WTC11 (cell line): Measurements from ENCODE around the gene RHBDL2. TPM values are rescaled to one million over a fixed set of nuclear protein-coding genes. Genes with fewer than 3 reads are reported as not detected.
A peak's percentile ranks its signal among the peaks of the same experiment; 100 is the strongest.

Experiments used
- ATAC-seq: fragments of 200-7000 bp; cut with Tn5 transposase; 2 replicates; pipeline ENCODE4 v1.10.0; 2021; ENCODE audit warnings: mild to moderate bottlenecking, moderate library complexity
- CTCF ChIA-PET: fragments of 300-600 bp; sonication (Branson Sonifier 250); formaldehyde crosslinking; loops from one replicate; lab custom pipeline; 2021; ENCODE audit warnings: antibody characterized with exemption; lab: Charles Lee
- POLR2A ChIA-PET: fragments of 350-600 bp; sonication (Branson Sonifier 250); formaldehyde crosslinking; loops from one replicate; lab custom pipeline; 2021; ENCODE audit warnings: antibody characterized with exemption; lab: Charles Lee
- DNase-seq: peaks from one replicate; pipeline ENCODE4 v3.0.0; 2021; ENCODE audit warnings: low spot score
- H3K27ac Mint-ChIP-seq: 2 replicates; pipeline ENCODE4 v1.8.0; 2021; ENCODE audit warnings: mixed read lengths
- H3K27me3 Mint-ChIP-seq: 2 replicates; pipeline ENCODE4 v1.8.0; 2021; ENCODE audit warnings: low read depth, mild to moderate bottlenecking, moderate library complexity, mixed read lengths
- H3K36me3 Mint-ChIP-seq: 2 replicates; pipeline ENCODE4 v1.8.0; 2021; ENCODE audit warnings: mixed read lengths
- H3K4me1 Mint-ChIP-seq: 2 replicates; pipeline ENCODE4 v1.8.0; 2022; ENCODE audit warnings: mixed read lengths
- H3K4me3 Mint-ChIP-seq: 2 replicates; pipeline ENCODE4 v1.8.0; 2021; ENCODE audit warnings: mild to moderate bottlenecking, moderate library complexity, mixed read lengths
- H3K9me3 Mint-ChIP-seq: 2 replicates; pipeline ENCODE4 v1.8.0; 2021; ENCODE audit warnings: mixed read lengths
- CREB1 ChIP-seq: sonication (generic); formaldehyde crosslinking; IDR thresholded peaks from 2 replicates; pipeline ENCODE4 v1.8.0; 2023; ENCODE audit warnings: mild to moderate bottlenecking, missing genetic modification reagents
- ESRRA ChIP-seq: sonication (generic); formaldehyde crosslinking; IDR thresholded peaks from 2 replicates; pipeline ENCODE4 v1.8.1; 2022; ENCODE audit warnings: mild to moderate bottlenecking, missing genetic modification reagents, borderline replicate concordance
- GABPB1 ChIP-seq: sonication (generic); formaldehyde crosslinking; IDR thresholded peaks from 2 replicates; pipeline ENCODE4 v1.8.1; 2023; ENCODE audit warnings: mild to moderate bottlenecking, missing genetic modification reagents
- GRHL2 ChIP-seq: fragments of 250-450 bp; sonication (Bioruptor Pico); IDR thresholded peaks from 2 replicates; pipeline ENCODE4 v1.8.0; 2022; ENCODE audit warnings: mild to moderate bottlenecking, moderate library complexity; ENCODE audit not compliant: insufficient replicate concordance, severe bottlenecking
- NFATC4 ChIP-seq: fragments of 250-450 bp; sonication (Bioruptor Pico); IDR thresholded peaks from 2 replicates; pipeline ENCODE4 v1.9.0; 2021; ENCODE audit warnings: mild to moderate bottlenecking
- NR3C1 ChIP-seq: sonication (generic); formaldehyde crosslinking; conservative IDR thresholded peaks from 2 replicates; pipeline ENCODE4 v1.8.1; 2023; ENCODE audit warnings: low read depth, mild to moderate bottlenecking, missing genetic modification reagents
- TCF7 ChIP-seq: sonication (generic); formaldehyde crosslinking; IDR thresholded peaks from 2 replicates; pipeline ENCODE4 v1.8.0; 2022; ENCODE audit warnings: mild to moderate bottlenecking, low read depth, missing genetic modification reagents, moderate library complexity
- ZBTB21 ChIP-seq: sonication (generic); formaldehyde crosslinking; IDR thresholded peaks from 2 replicates; pipeline ENCODE4 v1.8.1; 2023; ENCODE audit warnings: mild to moderate bottlenecking, missing genetic modification reagents, borderline replicate concordance
- ZNF138 ChIP-seq: sonication (generic); formaldehyde crosslinking; conservative IDR thresholded peaks from 2 replicates; pipeline ENCODE4 v1.8.1; 2022; ENCODE audit warnings: mild to moderate bottlenecking, moderate library complexity, missing genetic modification reagents
- ZNF317 ChIP-seq: sonication (generic); formaldehyde crosslinking; IDR thresholded peaks from 2 replicates; pipeline ENCODE4 v1.8.1; 2023; ENCODE audit warnings: low read depth, mild to moderate bottlenecking, moderate library complexity, missing genetic modification reagents, borderline replicate concordance
- total RNA-seq: library from RNA; stranded (reverse); gene quantifications from 3 replicates; pipeline ENCODE4 v1.2.3, GENCODE V29; 2021
- TF ChIP-seq, protein P1 (sequence below): sonication (generic); formaldehyde crosslinking; IDR thresholded peaks from 2 replicates; pipeline ENCODE4 v1.8.1; 2022; ENCODE audit warnings: low read depth, mild to moderate bottlenecking, moderate library complexity, missing genetic modification reagents, borderline replicate concordance
- TF ChIP-seq, protein P2 (sequence below): sonication (generic); formaldehyde crosslinking; IDR thresholded peaks from 2 replicates; pipeline ENCODE4 v1.8.1; 2022; ENCODE audit warnings: mild to moderate bottlenecking, moderate library complexity, missing genetic modification reagents
- TF ChIP-seq, protein P3 (sequence below): fragments of 250-450 bp; sonication (Bioruptor Pico); IDR thresholded peaks from 2 replicates; pipeline ENCODE4 v2.1.2; 2022; ENCODE audit warnings: mild to moderate bottlenecking, moderate library complexity
- TF ChIP-seq, protein P4 (sequence below): fragments of 250-450 bp; sonication (Bioruptor Pico); IDR thresholded peaks from 2 replicates; pipeline ENCODE4 v1.9.0; 2021; ENCODE audit warnings: mild to moderate bottlenecking
- TF ChIP-seq, protein P5 (sequence below): fragments of 200-600 bp; IDR thresholded peaks from 2 replicates; pipeline ENCODE4 v1.8.0; 2022; ENCODE audit warnings: antibody characterized with exemption
- TF ChIP-seq, protein P6 (sequence below): fragments of 250-450 bp; sonication (Bioruptor Pico); IDR thresholded peaks from 2 replicates; pipeline ENCODE4 v1.9.0; 2021; ENCODE audit warnings: mild to moderate bottlenecking
- TF ChIP-seq, protein P7 (sequence below): sonication (generic); formaldehyde crosslinking; IDR thresholded peaks from 2 replicates; pipeline ENCODE4 v1.8.0; 2022; ENCODE audit warnings: missing genetic modification reagents

RHBDL2 gene
- total RNA-seq, 1 experiment from 2014 or later: 0.26 TPM

DNA sequence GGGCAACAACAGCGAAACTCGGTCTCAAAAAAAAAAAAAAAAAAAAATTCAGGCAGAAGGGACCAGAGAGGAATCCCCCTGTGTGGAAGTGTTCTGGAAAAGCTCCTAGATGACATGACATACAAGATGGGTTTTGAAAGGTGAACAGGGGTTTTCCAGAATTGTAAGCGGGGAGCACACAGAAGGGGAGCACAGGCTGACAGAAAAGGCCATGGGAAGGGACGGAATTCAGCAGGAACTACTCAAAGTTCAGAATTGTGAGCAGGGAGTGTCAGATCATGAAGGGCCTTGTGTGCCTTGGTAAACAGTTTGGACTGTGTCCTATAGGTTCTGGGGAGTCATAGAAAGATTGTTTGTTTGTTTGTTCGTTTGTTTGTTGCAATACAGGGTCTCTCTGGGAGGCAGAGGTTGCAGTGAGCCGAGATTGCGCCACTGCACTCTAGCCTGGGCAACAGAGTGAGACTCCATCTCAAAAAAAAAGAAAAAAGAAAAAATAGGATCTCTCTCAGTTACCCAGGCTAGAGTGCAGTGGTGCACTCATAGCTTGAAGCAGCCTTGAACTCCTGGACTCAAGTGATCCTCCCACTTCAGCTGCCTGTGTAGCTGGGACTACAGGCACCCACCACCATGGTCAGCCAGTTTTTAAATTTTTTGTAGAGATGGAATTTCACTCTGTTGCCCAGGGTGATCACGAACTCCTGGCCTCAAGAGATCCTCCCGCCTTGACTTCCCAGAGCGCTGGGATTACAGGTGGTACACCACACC, 1.2 kb upstream of the RHBDL2 start (continued):
- TF ChIP-seq, protein P1, sequence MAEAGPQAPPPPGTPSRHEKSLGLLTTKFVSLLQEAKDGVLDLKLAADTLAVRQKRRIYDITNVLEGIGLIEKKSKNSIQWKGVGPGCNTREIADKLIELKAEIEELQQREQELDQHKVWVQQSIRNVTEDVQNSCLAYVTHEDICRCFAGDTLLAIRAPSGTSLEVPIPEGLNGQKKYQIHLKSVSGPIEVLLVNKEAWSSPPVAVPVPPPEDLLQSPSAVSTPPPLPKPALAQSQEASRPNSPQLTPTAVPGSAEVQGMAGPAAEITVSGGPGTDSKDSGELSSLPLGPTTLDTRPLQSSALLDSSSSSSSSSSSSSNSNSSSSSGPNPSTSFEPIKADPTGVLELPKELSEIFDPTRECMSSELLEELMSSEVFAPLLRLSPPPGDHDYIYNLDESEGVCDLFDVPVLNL (CRISPR knock-in tag): no peak
- TF ChIP-seq, protein P2, sequence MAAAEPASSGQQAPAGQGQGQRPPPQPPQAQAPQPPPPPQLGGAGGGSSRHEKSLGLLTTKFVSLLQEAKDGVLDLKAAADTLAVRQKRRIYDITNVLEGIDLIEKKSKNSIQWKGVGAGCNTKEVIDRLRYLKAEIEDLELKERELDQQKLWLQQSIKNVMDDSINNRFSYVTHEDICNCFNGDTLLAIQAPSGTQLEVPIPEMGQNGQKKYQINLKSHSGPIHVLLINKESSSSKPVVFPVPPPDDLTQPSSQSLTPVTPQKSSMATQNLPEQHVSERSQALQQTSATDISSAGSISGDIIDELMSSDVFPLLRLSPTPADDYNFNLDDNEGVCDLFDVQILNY (CRISPR knock-in tag): no peak
- TF ChIP-seq, protein P3, sequence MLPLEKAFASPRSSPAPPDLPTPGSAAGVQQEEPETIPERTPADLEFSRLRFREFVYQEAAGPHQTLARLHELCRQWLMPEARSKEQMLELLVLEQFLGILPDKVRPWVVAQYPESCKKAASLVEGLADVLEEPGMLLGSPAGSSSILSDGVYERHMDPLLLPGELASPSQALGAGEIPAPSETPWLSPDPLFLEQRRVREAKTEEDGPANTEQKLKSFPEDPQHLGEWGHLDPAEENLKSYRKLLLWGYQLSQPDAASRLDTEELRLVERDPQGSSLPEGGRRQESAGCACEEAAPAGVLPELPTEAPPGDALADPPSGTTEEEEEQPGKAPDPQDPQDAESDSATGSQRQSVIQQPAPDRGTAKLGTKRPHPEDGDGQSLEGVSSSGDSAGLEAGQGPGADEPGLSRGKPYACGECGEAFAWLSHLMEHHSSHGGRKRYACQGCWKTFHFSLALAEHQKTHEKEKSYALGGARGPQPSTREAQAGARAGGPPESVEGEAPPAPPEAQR: no peak
- TF ChIP-seq NFATC4 (CRISPR knock-in tag) (no peak), ZBTB21 (CRISPR knock-in tag) (no peak), ZNF317 (CRISPR knock-in tag) (no peak)
- TF ChIP-seq, protein P4, sequence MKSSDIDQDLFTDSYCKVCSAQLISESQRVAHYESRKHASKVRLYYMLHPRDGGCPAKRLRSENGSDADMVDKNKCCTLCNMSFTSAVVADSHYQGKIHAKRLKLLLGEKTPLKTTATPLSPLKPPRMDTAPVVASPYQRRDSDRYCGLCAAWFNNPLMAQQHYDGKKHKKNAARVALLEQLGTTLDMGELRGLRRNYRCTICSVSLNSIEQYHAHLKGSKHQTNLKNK: no peak
- TF ChIP-seq, protein P5, sequence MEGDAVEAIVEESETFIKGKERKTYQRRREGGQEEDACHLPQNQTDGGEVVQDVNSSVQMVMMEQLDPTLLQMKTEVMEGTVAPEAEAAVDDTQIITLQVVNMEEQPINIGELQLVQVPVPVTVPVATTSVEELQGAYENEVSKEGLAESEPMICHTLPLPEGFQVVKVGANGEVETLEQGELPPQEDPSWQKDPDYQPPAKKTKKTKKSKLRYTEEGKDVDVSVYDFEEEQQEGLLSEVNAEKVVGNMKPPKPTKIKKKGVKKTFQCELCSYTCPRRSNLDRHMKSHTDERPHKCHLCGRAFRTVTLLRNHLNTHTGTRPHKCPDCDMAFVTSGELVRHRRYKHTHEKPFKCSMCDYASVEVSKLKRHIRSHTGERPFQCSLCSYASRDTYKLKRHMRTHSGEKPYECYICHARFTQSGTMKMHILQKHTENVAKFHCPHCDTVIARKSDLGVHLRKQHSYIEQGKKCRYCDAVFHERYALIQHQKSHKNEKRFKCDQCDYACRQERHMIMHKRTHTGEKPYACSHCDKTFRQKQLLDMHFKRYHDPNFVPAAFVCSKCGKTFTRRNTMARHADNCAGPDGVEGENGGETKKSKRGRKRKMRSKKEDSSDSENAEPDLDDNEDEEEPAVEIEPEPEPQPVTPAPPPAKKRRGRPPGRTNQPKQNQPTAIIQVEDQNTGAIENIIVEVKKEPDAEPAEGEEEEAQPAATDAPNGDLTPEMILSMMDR: no peak
- TF ChIP-seq, protein P6, sequence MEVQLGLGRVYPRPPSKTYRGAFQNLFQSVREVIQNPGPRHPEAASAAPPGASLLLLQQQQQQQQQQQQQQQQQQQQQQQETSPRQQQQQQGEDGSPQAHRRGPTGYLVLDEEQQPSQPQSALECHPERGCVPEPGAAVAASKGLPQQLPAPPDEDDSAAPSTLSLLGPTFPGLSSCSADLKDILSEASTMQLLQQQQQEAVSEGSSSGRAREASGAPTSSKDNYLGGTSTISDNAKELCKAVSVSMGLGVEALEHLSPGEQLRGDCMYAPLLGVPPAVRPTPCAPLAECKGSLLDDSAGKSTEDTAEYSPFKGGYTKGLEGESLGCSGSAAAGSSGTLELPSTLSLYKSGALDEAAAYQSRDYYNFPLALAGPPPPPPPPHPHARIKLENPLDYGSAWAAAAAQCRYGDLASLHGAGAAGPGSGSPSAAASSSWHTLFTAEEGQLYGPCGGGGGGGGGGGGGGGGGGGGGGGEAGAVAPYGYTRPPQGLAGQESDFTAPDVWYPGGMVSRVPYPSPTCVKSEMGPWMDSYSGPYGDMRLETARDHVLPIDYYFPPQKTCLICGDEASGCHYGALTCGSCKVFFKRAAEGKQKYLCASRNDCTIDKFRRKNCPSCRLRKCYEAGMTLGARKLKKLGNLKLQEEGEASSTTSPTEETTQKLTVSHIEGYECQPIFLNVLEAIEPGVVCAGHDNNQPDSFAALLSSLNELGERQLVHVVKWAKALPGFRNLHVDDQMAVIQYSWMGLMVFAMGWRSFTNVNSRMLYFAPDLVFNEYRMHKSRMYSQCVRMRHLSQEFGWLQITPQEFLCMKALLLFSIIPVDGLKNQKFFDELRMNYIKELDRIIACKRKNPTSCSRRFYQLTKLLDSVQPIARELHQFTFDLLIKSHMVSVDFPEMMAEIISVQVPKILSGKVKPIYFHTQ (CRISPR knock-in tag): no peak
- TF ChIP-seq, all 79 proteins: peak for 0

DNA sequence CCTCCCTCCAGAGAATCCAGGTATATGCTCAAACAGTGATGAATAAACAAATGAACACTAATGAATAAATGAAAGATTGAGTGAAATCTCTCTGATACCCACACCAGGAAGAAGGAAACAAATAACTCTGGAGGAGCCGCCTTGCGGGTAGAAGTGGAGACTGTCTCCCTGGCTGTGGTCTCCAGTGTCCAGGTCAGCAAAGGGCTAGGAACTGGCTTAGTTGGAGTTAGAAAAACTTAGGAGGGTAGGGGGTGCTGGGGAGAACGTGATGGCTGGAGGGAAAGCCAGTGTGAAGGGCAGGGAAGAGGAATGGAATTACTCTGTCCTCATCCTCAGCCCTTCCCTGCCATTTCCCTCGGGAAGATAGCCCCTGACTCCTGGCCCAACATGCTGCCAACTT, 537 bp downstream of the RHBDL2 start:
- DNase-seq: no peak
- Mint-ChIP-seq H3K4me3 (no peak overlapping the region), H3K36me3 (no peaks in the 10 kb centered on the region), H3K9me3 (no peaks in the 10 kb centered on the region), H3K4me1 (peaks cover 16% of the 10 kb centered on the region), H3K27ac (no peak overlapping the region), H3K27me3 (no peaks in the 10 kb centered on the region; the same call in 1 of the 2 replicates)
- ChIA-PET POLR2A (no interaction called here), CTCF (interaction anchor here (0.5 kb wide), 1 partner anchor 363 kb away, joined by 3 read pairs; no protein-coding TSS in a partner anchor)
- peak; percentile 26 for ATAC-seq
- TF ChIP-seq ZNF138 (CRISPR knock-in tag): no peak
- TF ChIP-seq GABPB1: no peak
- no peak for TF ChIP-seq NR3C1
- TF ChIP-seq ESRRA (CRISPR knock-in tag): no peak
- TF ChIP-seq, protein P7, sequence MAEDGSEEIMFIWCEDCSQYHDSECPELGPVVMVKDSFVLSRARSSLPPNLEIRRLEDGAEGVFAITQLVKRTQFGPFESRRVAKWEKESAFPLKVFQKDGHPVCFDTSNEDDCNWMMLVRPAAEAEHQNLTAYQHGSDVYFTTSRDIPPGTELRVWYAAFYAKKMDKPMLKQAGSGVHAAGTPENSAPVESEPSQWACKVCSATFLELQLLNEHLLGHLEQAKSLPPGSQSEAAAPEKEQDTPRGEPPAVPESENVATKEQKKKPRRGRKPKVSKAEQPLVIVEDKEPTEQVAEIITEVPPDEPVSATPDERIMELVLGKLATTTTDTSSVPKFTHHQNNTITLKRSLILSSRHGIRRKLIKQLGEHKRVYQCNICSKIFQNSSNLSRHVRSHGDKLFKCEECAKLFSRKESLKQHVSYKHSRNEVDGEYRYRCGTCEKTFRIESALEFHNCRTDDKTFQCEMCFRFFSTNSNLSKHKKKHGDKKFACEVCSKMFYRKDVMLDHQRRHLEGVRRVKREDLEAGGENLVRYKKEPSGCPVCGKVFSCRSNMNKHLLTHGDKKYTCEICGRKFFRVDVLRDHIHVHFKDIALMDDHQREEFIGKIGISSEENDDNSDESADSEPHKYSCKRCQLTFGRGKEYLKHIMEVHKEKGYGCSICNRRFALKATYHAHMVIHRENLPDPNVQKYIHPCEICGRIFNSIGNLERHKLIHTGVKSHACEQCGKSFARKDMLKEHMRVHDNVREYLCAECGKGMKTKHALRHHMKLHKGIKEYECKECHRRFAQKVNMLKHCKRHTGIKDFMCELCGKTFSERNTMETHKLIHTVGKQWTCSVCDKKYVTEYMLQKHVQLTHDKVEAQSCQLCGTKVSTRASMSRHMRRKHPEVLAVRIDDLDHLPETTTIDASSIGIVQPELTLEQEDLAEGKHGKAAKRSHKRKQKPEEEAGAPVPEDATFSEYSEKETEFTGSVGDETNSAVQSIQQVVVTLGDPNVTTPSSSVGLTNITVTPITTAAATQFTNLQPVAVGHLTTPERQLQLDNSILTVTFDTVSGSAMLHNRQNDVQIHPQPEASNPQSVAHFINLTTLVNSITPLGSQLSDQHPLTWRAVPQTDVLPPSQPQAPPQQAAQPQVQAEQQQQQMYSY (CRISPR knock-in tag): no peak
- TF ChIP-seq, protein P4: no peak
- TF ChIP-seq, protein P2 (CRISPR knock-in tag): no peak
- TF ChIP-seq TCF7 (CRISPR knock-in tag): no peak
- TF ChIP-seq CREB1 (CRISPR knock-in tag): no peak
- TF ChIP-seq GRHL2 (CRISPR knock-in tag): no peak
